NB4 (cell line): ENCODE results near the gene EPN2.

ENCODE experiments used
- DNase-seq: peaks from one replicate; pipeline ENCODE4 v3.0.0; 2010; ENCODE audit warnings: low read depth
- H3K4me3 ChIP-seq: one replicate; pipeline ENCODE4 v1.5.1; 2011; ENCODE audit warnings: mild to moderate bottlenecking, low read depth, low read length, moderate library complexity
- MYC ChIP-seq: IDR thresholded peaks from 2 replicates; pipeline ENCODE4 v1.6.1; 2011; ENCODE audit warnings: low read depth, low read length
- POLR2A ChIP-seq: IDR thresholded peaks from 2 replicates; pipeline ENCODE4 v1.6.1; 2011; ENCODE audit warnings: mild to moderate bottlenecking; ENCODE audit not compliant: insufficient read length; ENCODE audit errors: extremely low read depth
- TF ChIP-seq, protein P1 (sequence below): IDR thresholded peaks from 2 replicates; pipeline ENCODE4 v1.6.1; 2011; ENCODE audit warnings: low read depth, low read length
- TF ChIP-seq, protein P2 (sequence below): IDR thresholded peaks from one replicate; pipeline ENCODE4 v1.5.1; 2012; ENCODE audit warnings: low read depth, low read length

EPN2 gene

DNA sequence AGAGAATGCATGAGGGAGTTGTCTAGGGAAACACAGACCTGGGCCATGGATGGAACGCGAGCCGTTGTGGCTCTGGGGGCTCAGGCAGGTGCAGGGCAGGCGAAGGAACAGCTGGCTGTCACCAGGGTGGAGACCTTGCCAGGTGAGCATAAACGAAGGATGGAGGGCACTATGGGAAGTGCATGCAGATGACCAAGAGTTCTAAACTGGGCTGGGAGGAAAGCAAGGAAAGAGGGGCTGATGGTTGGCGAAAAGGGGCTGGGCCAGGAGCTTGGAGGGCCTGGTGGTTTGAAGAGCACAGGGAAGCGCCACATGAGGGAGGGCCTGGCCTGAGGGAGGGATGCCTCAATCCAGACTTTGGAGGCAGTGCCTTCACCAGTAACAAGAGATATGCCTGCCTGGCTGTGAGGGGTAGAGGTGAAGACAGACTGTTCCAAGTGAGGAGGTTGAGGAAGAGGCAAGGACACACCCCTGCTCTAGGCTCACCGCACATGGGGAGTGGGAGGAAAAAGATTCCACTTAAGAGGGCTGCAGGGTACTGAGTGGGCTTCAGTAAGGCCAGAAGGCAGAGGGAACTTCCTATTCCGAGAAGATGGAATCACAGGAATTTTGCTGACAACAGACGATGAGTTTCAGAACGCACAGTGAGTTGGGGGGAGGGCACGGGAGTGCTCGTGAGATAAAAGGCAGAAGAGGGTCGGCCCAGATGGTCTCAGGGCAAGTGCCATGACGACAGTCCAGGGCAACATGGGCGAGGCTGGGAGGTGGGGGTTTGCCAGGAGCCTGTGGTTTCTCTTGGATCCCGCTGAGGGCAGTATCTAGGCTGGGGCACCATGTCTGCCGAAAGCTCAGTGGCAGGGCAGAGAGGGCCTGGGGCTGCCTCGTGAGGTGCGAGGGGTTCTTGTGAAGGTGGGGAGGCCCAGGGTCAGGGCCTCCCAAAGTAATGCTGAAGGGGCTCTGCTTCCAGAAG, 104.8 kb downstream of the EPN2 start:
- DNase-seq, result no peak

GRCh38 chr17:19342611-19343255, 105.6 kb downstream of the EPN2 start:
- no peak for DNase-seq
- TF ChIP-seq POLR2A (no peak), MYC (no peak)
- TF ChIP-seq, protein P1, sequence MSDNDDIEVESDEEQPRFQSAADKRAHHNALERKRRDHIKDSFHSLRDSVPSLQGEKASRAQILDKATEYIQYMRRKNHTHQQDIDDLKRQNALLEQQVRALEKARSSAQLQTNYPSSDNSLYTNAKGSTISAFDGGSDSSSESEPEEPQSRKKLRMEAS, result no peak
- TF ChIP-seq, protein P2, sequence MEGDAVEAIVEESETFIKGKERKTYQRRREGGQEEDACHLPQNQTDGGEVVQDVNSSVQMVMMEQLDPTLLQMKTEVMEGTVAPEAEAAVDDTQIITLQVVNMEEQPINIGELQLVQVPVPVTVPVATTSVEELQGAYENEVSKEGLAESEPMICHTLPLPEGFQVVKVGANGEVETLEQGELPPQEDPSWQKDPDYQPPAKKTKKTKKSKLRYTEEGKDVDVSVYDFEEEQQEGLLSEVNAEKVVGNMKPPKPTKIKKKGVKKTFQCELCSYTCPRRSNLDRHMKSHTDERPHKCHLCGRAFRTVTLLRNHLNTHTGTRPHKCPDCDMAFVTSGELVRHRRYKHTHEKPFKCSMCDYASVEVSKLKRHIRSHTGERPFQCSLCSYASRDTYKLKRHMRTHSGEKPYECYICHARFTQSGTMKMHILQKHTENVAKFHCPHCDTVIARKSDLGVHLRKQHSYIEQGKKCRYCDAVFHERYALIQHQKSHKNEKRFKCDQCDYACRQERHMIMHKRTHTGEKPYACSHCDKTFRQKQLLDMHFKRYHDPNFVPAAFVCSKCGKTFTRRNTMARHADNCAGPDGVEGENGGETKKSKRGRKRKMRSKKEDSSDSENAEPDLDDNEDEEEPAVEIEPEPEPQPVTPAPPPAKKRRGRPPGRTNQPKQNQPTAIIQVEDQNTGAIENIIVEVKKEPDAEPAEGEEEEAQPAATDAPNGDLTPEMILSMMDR, result no peak
- no peak overlapping the region for H3K4me3 ChIP-seq

More for the DNA sequence above, 104.8 kb downstream of the EPN2 start:
- TF ChIP-seq, protein P2, result no peak
- no peak overlapping the region for H3K4me3 ChIP-seq

- TF ChIP-seq POLR2A (no peak), MYC (no peak)
- TF ChIP-seq, protein P1, result no peak
- TF ChIP-seq, protein P2, result no peak
- DNase-seq, result no peak
- no peak overlapping the region for H3K4me3 ChIP-seq
These were observed 106.1 kb downstream of the EPN2 start for GRCh38 chr17:19343256-19343630.

- TF ChIP-seq, protein P2, result no peak
- TF ChIP-seq MYC (no peak), POLR2A (no peak)
- TF ChIP-seq, protein P1, result no peak
- no peak for DNase-seq
These were observed 106.5 kb downstream of the EPN2 start for GRCh38 chr17:19343671-19344151.

DNA sequence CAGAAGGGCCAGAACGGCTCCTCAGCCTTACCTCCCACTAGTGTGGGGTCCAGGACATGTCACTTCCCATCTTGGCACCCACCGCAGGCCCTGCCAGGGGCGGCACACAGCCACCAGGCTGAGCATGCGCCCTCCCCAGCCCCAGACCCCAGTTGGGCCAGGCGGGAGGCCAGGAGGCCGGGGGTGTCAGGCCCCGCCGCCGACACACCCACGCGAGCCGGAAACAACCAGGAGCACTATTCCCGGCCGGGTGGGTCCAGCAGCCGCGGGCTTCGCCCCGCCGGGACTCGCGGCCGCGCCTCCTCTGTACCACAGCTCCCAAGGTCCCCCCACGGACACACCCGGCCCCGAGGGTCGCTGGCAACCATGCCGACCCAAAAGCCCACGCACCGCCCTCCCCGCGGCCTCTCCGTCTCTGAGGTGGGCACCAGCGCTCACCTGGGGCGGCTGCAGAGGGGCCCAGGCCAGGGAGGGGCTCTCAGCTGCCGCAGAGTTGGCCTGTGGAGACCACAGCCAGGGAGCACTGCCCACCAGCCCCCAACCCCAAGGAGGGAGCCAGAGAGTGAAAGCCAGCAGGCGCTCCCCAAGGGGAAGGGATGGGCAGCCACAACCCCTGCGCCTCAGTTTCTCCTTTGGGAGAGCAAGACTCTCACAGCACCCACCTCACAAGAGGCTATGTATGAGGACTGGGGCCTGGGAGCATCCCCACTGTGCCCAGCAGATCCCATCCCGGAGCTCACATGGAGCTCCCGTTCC, 107.3 kb downstream of the EPN2 start:
- TF ChIP-seq POLR2A, result no peak
- TF ChIP-seq, protein P1, result no peak
- no peak for TF ChIP-seq MYC
- TF ChIP-seq, protein P2, result no peak
- H3K4me3 ChIP-seq, result no peak overlapping the region
- no peak for DNase-seq

More at GRCh38 chr17:19343671-19344151, 106.5 kb downstream of the EPN2 start:
- H3K4me3 ChIP-seq, result no peak overlapping the region
